Measurements from ENCODE around the gene CAPN11. TPM values are rescaled to one million over a fixed set of nuclear protein-coding genes. Genes with fewer than 3 reads are reported as not detected.

CAPN11 gene
- total RNA-seq, 1 experiment from 2014 or later, result 0.28 TPM

- no peak overlapping the region for H3K4me2 ChIP-seq (ENCODE audit: insufficient read depth, insufficient read length, low read length)
- H4K91ac ChIP-seq (ENCODE audit: insufficient read length, low read depth, low read length), result no peak overlapping the region
- no peak overlapping the region for H3K9ac ChIP-seq (ENCODE audit: extremely low read depth, insufficient read length, low read length)
- H4K8ac ChIP-seq (replicated peaks; ENCODE audit: insufficient read length, low read depth, low read length), result no peak overlapping the region
- peaks cover 17% of the 10 kb centered on the region for H3K79me1 ChIP-seq (ENCODE audit: insufficient read depth, low read depth, low read length, poor library complexity, severe bottlenecking)
- Mint-ChIP-seq H3K27me3 (ENCODE audit: low read depth) (peaks cover 1% of the 10 kb centered on the region; the same call in 1 of the 2 replicates), H3K4me1 (peaks cover 35 to 45% of the 10 kb centered on the region in 2 experiments), H3K9me3 (no peaks in the 10 kb centered on the region; a peak in 1 of 5 replicates), H3K4me3 (no peak overlapping the region), H3K36me3 (ENCODE audit: insufficient read depth in 1 of 3, low read depth in 3 of 3) (peaks cover 40 to 49% (median 41%) of the 10 kb centered on the region in 3 experiments), H3K27ac (peak overlapping the region in 2 of 3 experiments; percentile 46 to 51; a peak in 2 of 7 replicates)
- no peak overlapping the region for H2BK5ac ChIP-seq (ENCODE audit: insufficient read length, low read length)
- no peak overlapping the region for H2BK20ac ChIP-seq (ENCODE audit: low read depth, low read length, poor library complexity, severe bottlenecking)
- no peaks in the 10 kb centered on the region for H3K9me3 ChIP-seq (ENCODE audit: control insufficient read depth, low read depth, low read length)
- DNase-seq, result no peak
- no peak overlapping the region for H2BK120ac ChIP-seq (ENCODE audit: low read depth, low read length, poor library complexity, severe bottlenecking)
- no peak overlapping the region for H3K23ac ChIP-seq (ENCODE audit: insufficient read length, low read depth, low read length)
- H2BK12ac ChIP-seq (ENCODE audit: insufficient read length, low read depth, low read length), result no peak overlapping the region
- H2AK5ac ChIP-seq (ENCODE audit: insufficient read length, low read length), result no peak overlapping the region
- no peak overlapping the region for H3K27ac ChIP-seq (ENCODE audit: insufficient read length, low read depth, low read length)
- H3K4ac ChIP-seq (ENCODE audit: low read depth, low read length), result no peak overlapping the region
- peaks cover 11% of the 10 kb centered on the region; the same call in 1 of the 2 replicates for H3K4me1 ChIP-seq (ENCODE audit: insufficient read depth, low read length)
- no peak overlapping the region for H3K56ac ChIP-seq (ENCODE audit: insufficient read length, low read depth, low read length)
- no peak overlapping the region for H4K5ac ChIP-seq (ENCODE audit: insufficient read length, low read depth, low read length)
- H3K18ac ChIP-seq (ENCODE audit: insufficient read length, low read depth, low read length), result no peak overlapping the region
- H3K14ac ChIP-seq (ENCODE audit: insufficient read depth, low read length), result no peak overlapping the region; the same call in 1 of the 2 replicates
- peaks cover 17% of the 10 kb centered on the region; the same call in 1 of the 2 replicates for H3K79me2 ChIP-seq (ENCODE audit: insufficient read depth, low read length)
- no peak overlapping the region for H3T11ph ChIP-seq (ENCODE audit: low read length)
- H2BK15ac ChIP-seq (ENCODE audit: low read depth, low read length), result no peak overlapping the region
- H3K27me3 ChIP-seq (ENCODE audit: insufficient read depth, low read length), result no peaks in the 10 kb centered on the region
- no peak overlapping the region for H2AFZ ChIP-seq (ENCODE audit: low read length)
- TF ChIP-seq CTCF (conservative IDR thresholded peaks at IDR 0.05), result no peak
- peaks cover 2% of the 10 kb centered on the region for H4K20me1 ChIP-seq (ENCODE audit: control insufficient read depth, insufficient read depth, insufficient read length)
- H3K23me2 ChIP-seq (ENCODE audit: insufficient read length, low read depth, low read length, poor library complexity, severe bottlenecking), result peaks cover 14% of the 10 kb centered on the region
- WGBS (ENCODE audit: extremely low coverage, insufficient read length, low lambda C conversion rate), result no CpG with 5 or more reads among the region's 7 CpGs
Observed at GRCh38 chr6:44227148-44227793, 68.7 kb downstream of the CAPN11 start.

Measured in H9 (cell line).